Activated T-helper 2 cell treated with anti-CD3 and anti-CD28 coated beads, Interferon-gamma antibody, Interleukin-2, Interleukin-4, amounts not matched to agents 10 μg/mL and 5 μg/mL and 100 μg/mL, durations not matched to agents 14 hours and 24 hours and 36 hours (primary cell): ENCODE measurements around the gene SMYD4. TPM values are rescaled to one million over a fixed set of nuclear protein-coding genes. Genes with fewer than 3 reads are reported as not detected.

Experiments used
- DNase-seq: peaks from one replicate; pipeline ENCODE4 v3.0.0; 2021; ENCODE audit warnings: low spot score
- H3K27ac Mint-ChIP-seq: one replicate; pipeline ENCODE4 v1.8.0; 2021; ENCODE audit warnings: mixed read lengths
- H3K27me3 Mint-ChIP-seq: one replicate; pipeline ENCODE4 v1.8.0; 2021; ENCODE audit warnings: low read depth, mixed read lengths
- H3K36me3 Mint-ChIP-seq: one replicate; pipeline ENCODE4 v1.8.0; 2021; ENCODE audit warnings: low read depth, mixed read lengths
- H3K4me1 Mint-ChIP-seq: one replicate; pipeline ENCODE4 v1.8.0; 2021; ENCODE audit warnings: low read depth, mixed read lengths
- H3K4me3 Mint-ChIP-seq: one replicate; pipeline ENCODE4 v1.8.0; 2021; ENCODE audit warnings: low read depth, mild to moderate bottlenecking, moderate library complexity, mixed read lengths
- H3K9me3 Mint-ChIP-seq: one replicate; pipeline ENCODE4 v1.8.0; 2021; ENCODE audit warnings: mixed read lengths
- intact Hi-C: fragments of 100-400 bp; cut with micrococcal nuclease; formaldehyde crosslinking; loops from one replicate; pipeline ENCODE4 v1.15.1; 2023
- total RNA-seq: library from RNA; stranded (reverse); gene quantifications from 2 replicates; pipeline ENCODE4 v1.2.3, GENCODE V29; 2022

The SMYD4 gene
- total RNA-seq, 1 donor from 2014 or later = 26.9 TPM

DNA sequence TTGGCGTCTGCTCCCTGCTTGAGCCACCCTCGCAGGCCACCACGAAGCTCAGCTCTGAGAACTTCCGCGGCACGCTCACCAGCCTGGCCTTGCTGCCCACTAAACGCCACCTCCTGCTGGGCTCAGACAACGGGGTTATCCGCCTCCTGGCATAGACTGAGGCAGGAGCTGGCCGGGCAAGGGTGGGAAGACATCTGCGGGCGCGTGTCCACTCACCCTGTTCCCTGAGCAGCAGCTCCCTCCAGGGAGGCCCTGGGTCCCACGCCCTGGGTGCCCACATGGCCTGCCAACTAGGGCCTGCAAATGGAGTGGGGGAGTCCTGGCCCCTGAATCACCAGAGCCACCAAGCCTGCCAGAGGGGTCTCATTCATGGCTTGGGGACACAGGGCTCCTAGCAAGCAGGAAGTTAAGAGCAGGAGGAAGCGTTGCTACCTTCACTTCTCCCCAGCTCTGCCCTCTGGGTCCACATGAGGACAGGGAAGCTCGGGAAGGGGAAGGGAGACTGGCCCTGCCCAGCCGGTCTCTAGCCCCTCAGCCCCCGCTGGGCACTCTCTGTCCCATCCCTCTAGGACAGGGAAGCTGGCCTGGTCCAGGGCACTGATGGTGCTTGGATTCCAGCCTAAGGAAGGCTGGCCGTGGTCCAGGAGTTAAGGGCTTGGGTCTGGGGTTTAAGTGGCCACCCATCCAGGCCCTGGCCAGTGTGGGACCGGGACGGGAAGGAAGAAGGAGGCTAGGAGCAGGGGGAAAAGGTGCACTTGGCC lies 92.0 kb downstream of the SMYD4 start:
- no peak for DNase-seq
- no peaks in the 10 kb centered on the region for H3K9me3 Mint-ChIP-seq
- intact Hi-C loops = no loop called here
- H3K4me1 Mint-ChIP-seq = peaks cover 4% of the 10 kb centered on the region
- no peaks in the 10 kb centered on the region for H3K27me3 Mint-ChIP-seq
- no peak overlapping the region for H3K4me3 Mint-ChIP-seq
- H3K36me3 Mint-ChIP-seq = peaks cover 10% of the 10 kb centered on the region
- no peak overlapping the region for H3K27ac Mint-ChIP-seq

DNA sequence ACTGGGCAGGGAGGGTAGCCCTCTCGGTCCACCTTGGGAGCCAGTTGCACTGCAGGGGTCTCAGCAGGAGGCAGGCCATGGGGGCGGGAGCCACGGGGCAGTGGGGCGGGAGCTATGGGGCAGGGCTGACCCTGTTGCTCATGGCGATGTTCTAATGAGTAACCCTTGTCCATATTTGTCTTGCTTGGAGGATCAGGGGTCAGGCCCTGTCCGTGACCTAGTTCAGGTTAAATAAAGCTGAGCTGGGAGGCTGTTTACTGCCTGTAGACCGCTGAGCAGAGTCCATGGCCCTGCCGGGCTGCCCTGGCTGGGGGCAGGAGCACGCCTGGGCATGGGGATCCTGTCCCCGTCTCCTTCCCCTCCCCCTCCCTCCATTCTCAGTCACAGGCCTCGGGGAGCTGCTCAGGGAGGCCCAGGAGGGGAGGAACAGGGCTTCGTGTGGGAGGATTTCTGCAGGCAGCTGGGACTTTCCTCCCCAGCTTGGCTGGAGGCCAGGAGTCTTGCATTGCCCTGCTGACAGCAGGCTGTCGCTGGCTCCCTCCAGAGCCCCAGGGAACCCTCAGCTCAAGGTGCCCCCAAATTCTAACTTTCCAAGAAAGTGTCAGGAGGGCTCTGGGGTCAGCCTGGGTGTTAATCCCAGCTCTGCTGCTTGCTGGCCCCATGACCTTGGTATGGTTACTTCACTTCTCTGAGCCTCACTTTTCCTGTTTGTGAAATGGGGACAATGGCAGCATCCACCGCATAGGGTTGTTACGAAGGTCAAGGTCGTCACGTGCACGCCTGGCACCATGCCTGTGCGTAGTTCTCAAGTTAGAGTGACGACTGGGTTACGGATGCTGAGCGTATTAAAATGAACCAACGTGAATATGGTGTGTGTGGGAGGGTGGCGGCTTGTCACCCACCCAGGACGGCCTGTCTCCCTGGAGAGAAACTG lies 93.1 kb downstream of the SMYD4 start:
- no peak for DNase-seq
- Mint-ChIP-seq H3K9me3 (no peaks in the 10 kb centered on the region), H3K27ac (no peak overlapping the region), H3K4me3 (no peak overlapping the region), H3K27me3 (no peaks in the 10 kb centered on the region), H3K4me1 (peaks cover 4% of the 10 kb centered on the region), H3K36me3 (peaks cover 10% of the 10 kb centered on the region)
- intact Hi-C loops = no loop called here

DNA sequence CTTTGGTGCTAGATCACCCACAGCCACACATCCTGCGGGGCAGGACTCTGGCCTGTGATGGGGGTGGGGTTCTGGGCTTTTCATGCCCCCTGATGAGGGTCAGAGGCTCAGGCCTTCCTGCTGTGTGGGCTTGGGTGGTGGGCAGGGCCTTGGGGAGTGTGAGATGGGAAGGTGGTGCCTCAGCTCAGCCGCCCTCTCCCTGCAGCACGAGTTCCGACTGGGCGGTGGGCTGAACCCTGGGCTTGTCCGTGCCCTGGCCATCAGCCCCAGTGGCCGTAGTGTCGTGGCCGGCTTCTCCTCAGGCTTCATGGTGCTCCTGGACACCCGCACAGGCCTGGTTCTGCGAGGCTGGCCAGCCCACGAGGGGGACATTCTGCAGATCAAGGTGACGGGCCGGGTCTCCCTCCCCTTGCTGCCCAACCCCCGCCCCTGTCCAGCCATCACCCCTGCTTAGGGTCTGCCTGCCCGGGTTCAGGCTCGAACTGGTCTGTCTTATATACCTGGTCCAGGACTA lies 93.8 kb downstream of the SMYD4 start:
- H3K4me3 Mint-ChIP-seq = no peak overlapping the region
- peaks cover 4% of the 10 kb centered on the region for H3K4me1 Mint-ChIP-seq
- no peak overlapping the region for H3K27ac Mint-ChIP-seq
- H3K36me3 Mint-ChIP-seq = peaks cover 10% of the 10 kb centered on the region
- DNase-seq = no peak
- H3K9me3 Mint-ChIP-seq = no peaks in the 10 kb centered on the region
- intact Hi-C loops = no loop called here
- H3K27me3 Mint-ChIP-seq = no peaks in the 10 kb centered on the region

DNA sequence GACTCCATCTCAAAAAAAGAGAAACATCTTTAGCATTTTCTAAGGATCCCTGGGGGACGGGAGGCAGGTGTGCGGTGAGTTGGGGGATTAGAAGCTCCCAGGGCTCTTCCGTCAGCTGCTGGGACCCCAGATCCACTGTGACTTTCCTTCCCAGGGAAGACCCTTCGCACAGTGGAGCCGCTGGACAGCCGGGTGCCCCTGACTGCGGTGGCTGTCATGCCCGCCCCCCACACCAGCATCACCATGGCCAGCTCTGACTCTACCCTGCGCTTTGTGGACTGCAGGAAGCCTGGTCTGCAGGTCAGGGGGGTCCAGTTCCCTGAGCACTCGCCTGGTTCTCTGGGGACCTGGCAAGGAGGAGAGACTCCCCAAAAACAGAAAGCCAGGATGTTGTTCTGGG lies 94.3 kb downstream of the SMYD4 start:
- Mint-ChIP-seq H3K36me3 (peaks cover 10% of the 10 kb centered on the region), H3K27me3 (no peaks in the 10 kb centered on the region), H3K4me3 (no peak overlapping the region), H3K27ac (no peak overlapping the region), H3K4me1 (peaks cover 4% of the 10 kb centered on the region), H3K9me3 (no peaks in the 10 kb centered on the region)
- DNase-seq = no peak
- intact Hi-C loops = no loop called here

DNA sequence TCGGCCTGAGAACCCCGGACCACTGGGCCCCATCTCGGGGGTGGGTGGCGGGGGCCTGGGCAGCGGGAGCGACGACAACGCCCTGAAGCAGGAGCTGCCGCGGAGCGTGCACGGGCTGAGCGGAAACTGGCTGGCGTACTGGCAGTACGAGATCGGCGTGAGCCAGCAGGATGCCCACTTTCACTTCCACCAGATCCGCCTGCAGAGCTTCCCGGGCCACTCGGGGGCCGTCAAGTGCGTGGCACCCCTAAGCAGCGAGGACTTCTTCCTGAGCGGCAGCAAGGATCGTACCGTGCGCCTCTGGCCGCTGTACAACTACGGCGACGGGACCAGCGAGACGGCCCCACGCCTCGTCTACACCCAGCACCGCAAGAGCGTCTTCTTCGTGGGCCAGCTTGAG lies 95.9 kb downstream of the SMYD4 start:
- no peak overlapping the region for H3K4me3 Mint-ChIP-seq
- no peaks in the 10 kb centered on the region for H3K9me3 Mint-ChIP-seq
- peaks cover 4% of the 10 kb centered on the region for H3K4me1 Mint-ChIP-seq
- intact Hi-C loops = no loop called here
- DNase-seq = no peak
- no peak overlapping the region for H3K27ac Mint-ChIP-seq
- H3K36me3 Mint-ChIP-seq = peaks cover 20% of the 10 kb centered on the region
- H3K27me3 Mint-ChIP-seq = no peaks in the 10 kb centered on the region

DNA sequence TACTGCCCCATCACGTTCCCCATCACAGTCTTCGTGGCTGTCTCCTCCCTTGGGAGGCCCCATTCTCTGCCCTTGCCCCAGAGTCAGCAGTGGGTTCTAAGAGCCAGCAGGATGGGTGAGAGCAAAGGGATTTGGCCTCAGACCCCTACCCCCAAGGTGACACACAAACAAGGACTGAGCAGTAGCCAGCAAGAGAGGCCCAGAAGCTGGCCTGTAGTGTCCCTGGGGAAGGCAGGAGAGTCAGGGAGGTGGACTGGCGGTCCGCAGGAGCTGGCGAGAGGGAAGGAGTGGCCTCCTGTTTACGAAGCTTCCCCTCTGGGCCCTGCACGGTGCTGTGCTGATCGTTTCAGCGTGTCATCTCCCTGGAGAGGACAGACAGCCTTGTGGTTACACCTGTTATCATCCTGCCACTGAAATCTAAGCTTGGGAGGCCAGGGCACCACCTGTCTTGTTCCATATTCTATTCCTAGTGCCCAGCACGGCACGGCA lies 96.8 kb downstream of the SMYD4 start:
- H3K9me3 Mint-ChIP-seq = no peaks in the 10 kb centered on the region
- no peak overlapping the region for H3K4me3 Mint-ChIP-seq
- peaks cover 6% of the 10 kb centered on the region for H3K4me1 Mint-ChIP-seq
- no peak overlapping the region for H3K27ac Mint-ChIP-seq
- intact Hi-C loops = no loop called here
- no peaks in the 10 kb centered on the region for H3K27me3 Mint-ChIP-seq
- no peak for DNase-seq
- peaks cover 25% of the 10 kb centered on the region for H3K36me3 Mint-ChIP-seq

DNA sequence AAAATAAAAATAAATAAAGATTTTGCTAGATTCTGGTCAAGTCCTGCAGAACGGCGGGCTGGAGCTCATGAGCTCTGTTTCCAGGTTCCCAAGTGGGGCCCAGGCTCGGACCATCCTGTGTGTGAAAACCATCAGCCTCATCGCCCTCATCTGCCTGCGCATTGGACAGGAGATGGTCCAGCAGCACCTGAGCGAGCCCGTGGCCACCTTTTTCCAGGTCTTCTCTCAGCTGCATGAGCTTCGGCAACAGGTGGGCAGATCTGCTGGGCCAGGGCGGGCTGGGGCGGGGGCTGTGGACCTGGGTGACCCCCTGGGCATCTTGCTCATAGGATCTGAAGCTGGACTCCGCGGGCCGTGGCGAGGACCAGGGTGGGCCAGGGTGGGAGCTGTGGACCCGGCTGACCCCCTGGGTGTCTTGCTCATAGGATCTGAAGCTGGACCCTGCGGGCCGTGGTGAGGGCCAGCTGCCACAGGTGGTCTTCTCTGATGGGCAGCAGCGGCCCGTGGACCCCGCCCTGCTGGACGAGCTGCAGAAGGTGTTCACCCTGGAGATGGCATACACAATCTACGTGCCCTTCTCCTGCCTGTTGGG lies 97.4 kb downstream of the SMYD4 start:
- DNase-seq = no peak
- H3K4me1 Mint-ChIP-seq = peaks cover 6% of the 10 kb centered on the region
- H3K9me3 Mint-ChIP-seq = no peaks in the 10 kb centered on the region
- peaks cover 25% of the 10 kb centered on the region for H3K36me3 Mint-ChIP-seq
- H3K27ac Mint-ChIP-seq = no peak overlapping the region
- no peaks in the 10 kb centered on the region for H3K27me3 Mint-ChIP-seq
- H3K4me3 Mint-ChIP-seq = no peak overlapping the region
- intact Hi-C loops = no loop called here

DNA sequence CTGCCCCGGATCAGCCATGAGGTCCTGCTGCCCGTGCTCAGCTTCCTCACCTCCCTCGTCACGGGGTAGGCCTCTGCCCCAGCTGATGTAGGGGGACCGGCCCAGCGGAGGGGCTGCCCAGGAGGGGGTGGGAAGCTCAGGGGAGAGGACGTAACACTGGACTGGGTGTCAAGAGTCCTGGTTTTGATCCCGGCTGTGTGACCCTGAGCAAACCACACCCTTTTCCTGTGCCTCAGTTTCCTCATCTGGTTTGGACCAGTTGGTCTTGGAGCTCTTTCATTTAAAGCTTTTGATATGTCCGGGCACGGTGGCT lies 98.6 kb downstream of the SMYD4 start:
- intact Hi-C loops = no loop called here
- Mint-ChIP-seq H3K27me3 (no peaks in the 10 kb centered on the region), H3K4me3 (no peak overlapping the region), H3K27ac (no peak overlapping the region), H3K36me3 (peaks cover 20% of the 10 kb centered on the region), H3K4me1 (peaks cover 2% of the 10 kb centered on the region), H3K9me3 (no peaks in the 10 kb centered on the region)
- no peak for DNase-seq

DNA sequence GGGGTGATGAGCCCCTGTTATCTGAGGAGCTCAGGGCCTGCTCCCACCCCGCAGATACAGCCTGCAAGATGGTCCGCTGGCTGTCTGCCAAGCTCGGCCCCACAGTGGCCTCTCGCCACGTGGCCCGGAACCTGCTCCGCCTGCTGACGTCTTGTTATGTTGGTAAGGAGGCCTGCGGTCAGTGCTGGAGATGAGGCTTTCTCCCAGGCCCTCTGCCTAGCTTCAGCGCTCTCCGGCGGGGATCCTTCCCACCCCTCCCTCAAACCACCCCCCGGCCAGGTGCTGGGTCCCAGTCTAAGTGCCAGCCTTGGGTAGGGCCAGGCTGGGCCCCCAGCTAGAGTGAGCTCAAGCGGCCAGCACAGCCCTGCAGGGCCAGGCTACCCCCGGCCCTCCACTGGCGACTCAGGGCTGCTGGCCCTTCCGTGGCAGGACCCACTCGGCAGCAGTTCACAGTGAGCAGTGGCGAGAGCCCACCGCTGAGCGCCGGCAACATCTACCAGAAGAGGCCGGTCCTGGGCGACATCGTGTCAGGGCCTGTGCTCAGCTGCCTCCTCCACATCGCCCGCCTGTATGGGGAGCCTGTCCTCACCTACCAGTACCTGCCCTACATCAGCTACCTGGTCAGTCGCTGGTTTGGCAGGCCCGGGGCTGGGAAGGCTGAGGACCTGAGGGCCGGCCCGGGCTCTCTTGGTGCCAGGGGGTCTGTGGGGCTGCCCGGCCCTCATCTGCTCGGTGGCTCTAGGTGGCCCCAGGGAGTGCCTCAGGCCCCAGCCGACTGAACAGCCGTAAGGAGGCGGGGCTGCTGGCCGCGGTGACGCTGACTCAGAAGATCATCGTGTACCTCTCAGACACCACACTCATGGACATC lies 99.1 kb downstream of the SMYD4 start:
- H3K36me3 Mint-ChIP-seq = peaks cover 23% of the 10 kb centered on the region
- no peak for DNase-seq
- H3K9me3 Mint-ChIP-seq = no peaks in the 10 kb centered on the region

DNA sequence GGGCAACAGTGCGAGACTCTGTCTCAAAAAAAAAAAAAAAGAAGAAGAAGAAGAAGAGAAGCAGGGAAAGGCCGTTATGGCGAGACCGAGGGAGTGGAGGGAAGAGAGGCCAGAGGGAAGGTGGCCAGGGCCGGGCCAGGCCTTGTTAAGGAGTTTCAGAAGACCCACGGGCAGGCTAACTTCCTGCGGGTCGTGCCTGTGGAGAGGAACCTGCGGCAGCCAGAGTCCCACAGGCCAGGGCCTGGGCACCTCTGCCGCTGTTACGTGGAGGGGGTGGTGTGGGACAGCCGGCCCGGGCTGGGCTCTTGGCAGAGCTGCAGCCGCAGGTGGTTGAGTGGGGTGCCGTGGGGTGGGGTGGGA lies 99.8 kb downstream of the SMYD4 start:
- H3K27ac Mint-ChIP-seq = no peak overlapping the region

More for the DNA sequence above, 99.1 kb downstream of the SMYD4 start:
- Mint-ChIP-seq H3K27me3 (no peaks in the 10 kb centered on the region), H3K27ac (no peak overlapping the region), H3K4me3 (no peak overlapping the region), H3K4me1 (peaks cover 4% of the 10 kb centered on the region)
- intact Hi-C loops = no loop called here

More for the DNA sequence above, 99.8 kb downstream of the SMYD4 start:
- peaks cover 6% of the 10 kb centered on the region for H3K4me1 Mint-ChIP-seq
- no peaks in the 10 kb centered on the region for H3K9me3 Mint-ChIP-seq
- H3K4me3 Mint-ChIP-seq = no peak overlapping the region
- intact Hi-C loops = no loop called here
- no peak for DNase-seq
- no peaks in the 10 kb centered on the region for H3K27me3 Mint-ChIP-seq
- H3K36me3 Mint-ChIP-seq = peaks cover 23% of the 10 kb centered on the region
